HepG2 (cell line): ENCODE measurements around the gene FFAR4. TPM values are rescaled to one million over a fixed set of nuclear protein-coding genes. Genes with fewer than 3 reads are reported as not detected.

Experiments used
- ELF4 ChIP-seq: sonication (generic); formaldehyde crosslinking; IDR thresholded peaks from 2 replicates; pipeline ENCODE4 v1.5.0; 2020; ENCODE audit warnings: missing genetic modification reagents, mild to moderate bottlenecking, moderate library complexity, borderline replicate concordance
- FOXA3 ChIP-seq: IDR thresholded peaks from 2 replicates; pipeline ENCODE4 v1.6.1; 2016; ENCODE audit warnings: missing genetic modification reagents, missing compliant biosample characterization
- FOXK2 ChIP-seq: fragments of 450-650 bp; IDR thresholded peaks from 2 replicates; pipeline ENCODE4 v1.6.1; 2016
- MXI1 ChIP-seq: IDR thresholded peaks from 3 replicates; pipeline ENCODE4 v1.6.1; 2012; ENCODE audit warnings: low read depth, low read length, inconsistent platforms, borderline replicate concordance
- NFRKB ChIP-seq: fragments of 450-650 bp; IDR thresholded peaks from 2 replicates; pipeline ENCODE4 v1.6.1; 2017
- PITX1 ChIP-seq: sonication (generic); formaldehyde crosslinking; IDR thresholded peaks from 2 replicates; pipeline ENCODE4 v1.5.1; 2020; ENCODE audit warnings: mild to moderate bottlenecking, missing genetic modification reagents
- RBFOX2 ChIP-seq: fragments of 200-400 bp; formaldehyde crosslinking; IDR thresholded peaks from 2 replicates; pipeline ENCODE4 v1.6.1; 2017; ENCODE audit warnings: low read depth, mild to moderate bottlenecking, low read length
- RELA ChIP-seq: sonication (generic); formaldehyde crosslinking; IDR thresholded peaks from 2 replicates; pipeline ENCODE4 v1.4.0; 2020; ENCODE audit warnings: missing genetic modification reagents
- REXO4 ChIP-seq: sonication (generic); formaldehyde crosslinking; IDR thresholded peaks from 2 replicates; pipeline ENCODE4 v1.8.0; 2022; ENCODE audit warnings: missing genetic modification reagents, mild to moderate bottlenecking, borderline replicate concordance
- SIX4 ChIP-seq: sonication (generic); formaldehyde crosslinking; IDR thresholded peaks from 2 replicates; pipeline ENCODE4 v1.4.0; 2020; ENCODE audit warnings: missing genetic modification reagents
- ZMYM2 ChIP-seq: sonication (generic); formaldehyde crosslinking; IDR thresholded peaks from 2 replicates; pipeline ENCODE4 v1.8.0; 2022; ENCODE audit warnings: mild to moderate bottlenecking, missing genetic modification reagents
- ZNF138 ChIP-seq: sonication (generic); formaldehyde crosslinking; IDR thresholded peaks from 2 replicates; pipeline ENCODE4 v1.5.0; 2020; ENCODE audit warnings: mild to moderate bottlenecking, low read depth, missing genetic modification reagents
- ZNF20 ChIP-seq: sonication (generic); formaldehyde crosslinking; IDR thresholded peaks from 2 replicates; pipeline ENCODE4 v1.4.0; 2020; ENCODE audit warnings: mild to moderate bottlenecking, moderate library complexity, missing genetic modification reagents
- ZNF207 ChIP-seq: fragments of 450-650 bp; IDR thresholded peaks from 2 replicates; pipeline ENCODE4 v1.6.1; 2016; ENCODE audit warnings: antibody characterized with exemption, borderline replicate concordance
- ZNF660 ChIP-seq: sonication (generic); formaldehyde crosslinking; IDR thresholded peaks from 2 replicates; pipeline ENCODE4 v1.5.1; 2020; ENCODE audit warnings: mild to moderate bottlenecking, low read depth, missing genetic modification reagents, borderline replicate concordance
- ZNF891 ChIP-seq: sonication (generic); formaldehyde crosslinking; IDR thresholded peaks from 2 replicates; pipeline ENCODE4 v1.5.0; 2020; ENCODE audit warnings: mild to moderate bottlenecking, missing genetic modification reagents
- polyA plus RNA-seq, 8 experiments: library from polyadenylated mRNA; depleted of rRNA in 3 of 8; stranded (reverse) in 7 of 8; unstranded in 1 of 8; fragments of >200 nt; fragmentation: Illumina TruSeq in 4 of 8; extraction: Trizol in 4 of 8; gene quantifications; 2 replicates each; pipeline versions ENCODE4 v1.2.1 to v1.2.3, GENCODE V29; 2011 to 2016; ENCODE audit warnings: low read depth in 4 of 8, missing spikeins in 1 of 8, mixed read lengths in 1 of 8; ENCODE audit not compliant: insufficient read depth in 1 of 8
- total RNA-seq, 5 experiments: library from RNA; depleted of rRNA; stranded (reverse); fragments of >200 nt; fragmentation: Illumina TruSeq; extraction: Trizol; gene quantifications; 2 replicates each; pipeline ENCODE4 v1.2.3, GENCODE V29; 2016; ENCODE audit warnings: low read depth in 1 of 5
- TF ChIP-seq, protein P1 (sequence below): sonication (generic); formaldehyde crosslinking; IDR thresholded peaks from 2 replicates; pipeline ENCODE4 v1.9.0; 2021; ENCODE audit warnings: missing genetic modification reagents, borderline replicate concordance
- TF ChIP-seq, protein P2 (sequence below): IDR thresholded peaks from 2 replicates; pipeline ENCODE4 v1.6.1; 2016; ENCODE audit warnings: low read depth, control low read depth
- TF ChIP-seq, protein P3 (sequence below): sonication (generic); formaldehyde crosslinking; IDR thresholded peaks from 2 replicates; pipeline ENCODE4 v1.4.0; 2020; ENCODE audit warnings: missing genetic modification reagents
- TF ChIP-seq, protein P4 (sequence below): sonication (generic); formaldehyde crosslinking; IDR thresholded peaks from 2 replicates; pipeline ENCODE4 v1.5.0; 2020; ENCODE audit warnings: mild to moderate bottlenecking, missing genetic modification reagents
- TF ChIP-seq, protein P5 (sequence below): IDR thresholded peaks from 2 replicates; pipeline ENCODE4 v1.6.1; 2016; ENCODE audit warnings: low read depth

Gene FFAR4
- total and polyA plus RNA-seq, 2 of the 13 experiments (the other 11 are each of a cell fraction or from before 2014, with no cell fraction given): 0.09 TPM; not detected in 1

DNA sequence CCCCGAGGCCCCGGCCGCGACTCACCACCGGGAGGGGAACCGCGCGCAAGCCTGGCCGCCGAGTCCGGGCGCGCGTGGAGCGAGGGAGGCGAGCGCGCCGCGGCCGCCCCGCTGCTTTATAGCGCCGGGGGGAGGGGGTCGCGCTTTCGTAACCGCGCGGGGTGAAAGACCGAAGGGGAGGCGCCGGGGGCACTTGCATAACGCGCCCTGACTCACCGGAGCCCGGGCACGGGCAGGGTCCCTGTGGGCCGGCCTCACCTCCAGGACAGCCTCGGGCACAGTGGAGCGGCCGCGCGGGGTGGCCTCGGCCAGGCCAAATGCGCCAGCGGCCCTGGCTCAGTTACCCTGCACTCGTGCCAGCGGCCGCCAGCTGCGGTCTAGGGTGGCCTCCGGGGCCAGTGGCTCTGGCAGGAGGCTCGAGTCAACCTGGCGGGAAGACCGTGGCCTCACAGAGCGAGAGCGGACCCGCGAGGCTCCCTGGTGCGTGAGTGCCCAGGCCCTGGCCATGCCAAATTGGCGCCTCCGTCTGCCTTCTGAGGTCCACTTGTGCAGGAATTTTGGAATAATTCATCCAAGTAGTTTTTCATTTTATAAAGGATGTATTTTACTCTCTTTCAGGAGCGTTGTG is 34.8 kb downstream of the FFAR4 start, which contains the start of gene RBP4 (continued):
- TF ChIP-seq, protein P1, sequence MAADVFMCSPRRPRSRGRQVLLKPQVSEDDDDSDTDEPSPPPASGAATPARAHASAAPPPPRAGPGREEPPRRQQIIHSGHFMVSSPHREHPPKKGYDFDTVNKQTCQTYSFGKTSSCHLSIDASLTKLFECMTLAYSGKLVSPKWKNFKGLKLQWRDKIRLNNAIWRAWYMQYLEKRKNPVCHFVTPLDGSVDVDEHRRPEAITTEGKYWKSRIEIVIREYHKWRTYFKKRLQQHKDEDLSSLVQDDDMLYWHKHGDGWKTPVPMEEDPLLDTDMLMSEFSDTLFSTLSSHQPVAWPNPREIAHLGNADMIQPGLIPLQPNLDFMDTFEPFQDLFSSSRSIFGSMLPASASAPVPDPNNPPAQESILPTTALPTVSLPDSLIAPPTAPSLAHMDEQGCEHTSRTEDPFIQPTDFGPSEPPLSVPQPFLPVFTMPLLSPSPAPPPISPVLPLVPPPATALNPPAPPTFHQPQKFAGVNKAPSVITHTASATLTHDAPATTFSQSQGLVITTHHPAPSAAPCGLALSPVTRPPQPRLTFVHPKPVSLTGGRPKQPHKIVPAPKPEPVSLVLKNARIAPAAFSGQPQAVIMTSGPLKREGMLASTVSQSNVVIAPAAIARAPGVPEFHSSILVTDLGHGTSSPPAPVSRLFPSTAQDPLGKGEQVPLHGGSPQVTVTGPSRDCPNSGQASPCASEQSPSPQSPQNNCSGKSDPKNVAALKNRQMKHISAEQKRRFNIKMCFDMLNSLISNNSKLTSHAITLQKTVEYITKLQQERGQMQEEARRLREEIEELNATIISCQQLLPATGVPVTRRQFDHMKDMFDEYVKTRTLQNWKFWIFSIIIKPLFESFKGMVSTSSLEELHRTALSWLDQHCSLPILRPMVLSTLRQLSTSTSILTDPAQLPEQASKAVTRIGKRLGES (CRISPR knock-in tag): no peak
- no peak for TF ChIP-seq RELA (CRISPR knock-in tag)
- TF ChIP-seq ZNF207: no peak
- TF ChIP-seq FOXA3 (CRISPR knock-in tag): peak; percentile 60; the same call in 1 of the 2 replicates
- TF ChIP-seq NFRKB: no peak
- no peak for TF ChIP-seq FOXK2
- TF ChIP-seq PITX1 (CRISPR knock-in tag): peak; percentile 45
- no peak for TF ChIP-seq ZNF138 (CRISPR knock-in tag)
- TF ChIP-seq, protein P2, sequence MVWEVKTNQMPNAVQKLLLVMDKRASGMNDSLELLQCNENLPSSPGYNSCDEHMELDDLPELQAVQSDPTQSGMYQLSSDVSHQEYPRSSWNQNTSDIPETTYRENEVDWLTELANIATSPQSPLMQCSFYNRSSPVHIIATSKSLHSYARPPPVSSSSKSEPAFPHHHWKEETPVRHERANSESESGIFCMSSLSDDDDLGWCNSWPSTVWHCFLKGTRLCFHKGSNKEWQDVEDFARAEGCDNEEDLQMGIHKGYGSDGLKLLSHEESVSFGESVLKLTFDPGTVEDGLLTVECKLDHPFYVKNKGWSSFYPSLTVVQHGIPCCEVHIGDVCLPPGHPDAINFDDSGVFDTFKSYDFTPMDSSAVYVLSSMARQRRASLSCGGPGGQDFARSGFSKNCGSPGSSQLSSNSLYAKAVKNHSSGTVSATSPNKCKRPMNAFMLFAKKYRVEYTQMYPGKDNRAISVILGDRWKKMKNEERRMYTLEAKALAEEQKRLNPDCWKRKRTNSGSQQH (CRISPR knock-in tag): peak; percentile 48; the same call in 1 of the 2 replicates
- TF ChIP-seq ZNF660 (CRISPR knock-in tag): no peak
- TF ChIP-seq ZNF891 (CRISPR knock-in tag): peak; percentile 79
- TF ChIP-seq, protein P3, sequence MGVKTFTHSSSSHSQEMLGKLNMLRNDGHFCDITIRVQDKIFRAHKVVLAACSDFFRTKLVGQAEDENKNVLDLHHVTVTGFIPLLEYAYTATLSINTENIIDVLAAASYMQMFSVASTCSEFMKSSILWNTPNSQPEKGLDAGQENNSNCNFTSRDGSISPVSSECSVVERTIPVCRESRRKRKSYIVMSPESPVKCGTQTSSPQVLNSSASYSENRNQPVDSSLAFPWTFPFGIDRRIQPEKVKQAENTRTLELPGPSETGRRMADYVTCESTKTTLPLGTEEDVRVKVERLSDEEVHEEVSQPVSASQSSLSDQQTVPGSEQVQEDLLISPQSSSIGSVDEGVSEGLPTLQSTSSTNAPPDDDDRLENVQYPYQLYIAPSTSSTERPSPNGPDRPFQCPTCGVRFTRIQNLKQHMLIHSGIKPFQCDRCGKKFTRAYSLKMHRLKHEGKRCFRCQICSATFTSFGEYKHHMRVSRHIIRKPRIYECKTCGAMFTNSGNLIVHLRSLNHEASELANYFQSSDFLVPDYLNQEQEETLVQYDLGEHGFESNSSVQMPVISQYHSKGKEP: no peak
- TF ChIP-seq REXO4: peak; percentile 71; the same call in 1 of the 2 replicates
- TF ChIP-seq, protein P4, sequence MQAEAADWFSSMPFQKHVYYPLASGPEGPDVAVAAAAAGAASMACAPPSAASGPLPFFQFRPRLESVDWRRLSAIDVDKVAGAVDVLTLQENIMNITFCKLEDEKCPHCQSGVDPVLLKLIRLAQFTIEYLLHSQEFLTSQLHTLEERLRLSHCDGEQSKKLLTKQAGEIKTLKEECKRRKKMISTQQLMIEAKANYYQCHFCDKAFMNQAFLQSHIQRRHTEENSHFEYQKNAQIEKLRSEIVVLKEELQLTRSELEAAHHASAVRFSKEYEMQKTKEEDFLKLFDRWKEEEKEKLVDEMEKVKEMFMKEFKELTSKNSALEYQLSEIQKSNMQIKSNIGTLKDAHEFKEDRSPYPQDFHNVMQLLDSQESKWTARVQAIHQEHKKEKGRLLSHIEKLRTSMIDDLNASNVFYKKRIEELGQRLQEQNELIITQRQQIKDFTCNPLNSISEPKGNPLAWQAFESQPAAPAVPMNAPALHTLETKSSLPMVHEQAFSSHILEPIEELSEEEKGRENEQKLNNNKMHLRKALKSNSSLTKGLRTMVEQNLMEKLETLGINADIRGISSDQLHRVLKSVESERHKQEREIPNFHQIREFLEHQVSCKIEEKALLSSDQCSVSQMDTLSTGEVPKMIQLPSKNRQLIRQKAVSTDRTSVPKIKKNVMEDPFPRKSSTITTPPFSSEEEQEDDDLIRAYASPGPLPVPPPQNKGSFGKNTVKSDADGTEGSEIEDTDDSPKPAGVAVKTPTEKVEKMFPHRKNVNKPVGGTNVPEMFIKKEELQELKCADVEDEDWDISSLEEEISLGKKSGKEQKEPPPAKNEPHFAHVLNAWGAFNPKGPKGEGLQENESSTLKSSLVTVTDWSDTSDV (CRISPR knock-in tag): peak; percentile 93; the same call in 1 of the 2 replicates
- TF ChIP-seq ZNF20 (CRISPR knock-in tag): no peak
- peak; percentile 41; the same call in 1 of the 2 replicates for TF ChIP-seq SIX4
- TF ChIP-seq ELF4 (CRISPR knock-in tag): no peak
- TF ChIP-seq, protein P5, sequence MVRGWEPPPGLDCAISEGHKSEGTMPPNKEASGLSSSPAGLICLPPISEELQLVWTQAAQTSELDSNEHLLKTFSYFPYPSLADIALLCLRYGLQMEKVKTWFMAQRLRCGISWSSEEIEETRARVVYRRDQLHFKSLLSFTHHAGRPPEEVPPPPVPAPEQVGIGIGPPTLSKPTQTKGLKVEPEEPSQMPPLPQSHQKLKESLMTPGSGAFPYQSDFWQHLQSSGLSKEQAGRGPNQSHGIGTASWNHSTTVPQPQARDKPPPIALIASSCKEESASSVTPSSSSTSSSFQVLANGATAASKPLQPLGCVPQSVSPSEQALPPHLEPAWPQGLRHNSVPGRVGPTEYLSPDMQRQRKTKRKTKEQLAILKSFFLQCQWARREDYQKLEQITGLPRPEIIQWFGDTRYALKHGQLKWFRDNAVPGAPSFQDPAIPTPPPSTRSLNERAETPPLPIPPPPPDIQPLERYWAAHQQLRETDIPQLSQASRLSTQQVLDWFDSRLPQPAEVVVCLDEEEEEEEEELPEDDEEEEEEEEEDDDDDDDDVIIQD (CRISPR knock-in tag): no peak
- no peak for TF ChIP-seq ZMYM2 (CRISPR knock-in tag)
- peak; percentile 98 for TF ChIP-seq RBFOX2
- TF ChIP-seq MXI1: peak; percentile 46; the same call in 1 of the 3 replicates
